Measurements from ENCODE around the gene PXDN. TPM values are rescaled to one million over a fixed set of nuclear protein-coding genes. Genes with fewer than 3 reads are reported as not detected.

PXDN gene
- total RNA-seq, 4 donors from 2014 or later: 26.6 to 254 (median 59.8) TPM

DNA sequence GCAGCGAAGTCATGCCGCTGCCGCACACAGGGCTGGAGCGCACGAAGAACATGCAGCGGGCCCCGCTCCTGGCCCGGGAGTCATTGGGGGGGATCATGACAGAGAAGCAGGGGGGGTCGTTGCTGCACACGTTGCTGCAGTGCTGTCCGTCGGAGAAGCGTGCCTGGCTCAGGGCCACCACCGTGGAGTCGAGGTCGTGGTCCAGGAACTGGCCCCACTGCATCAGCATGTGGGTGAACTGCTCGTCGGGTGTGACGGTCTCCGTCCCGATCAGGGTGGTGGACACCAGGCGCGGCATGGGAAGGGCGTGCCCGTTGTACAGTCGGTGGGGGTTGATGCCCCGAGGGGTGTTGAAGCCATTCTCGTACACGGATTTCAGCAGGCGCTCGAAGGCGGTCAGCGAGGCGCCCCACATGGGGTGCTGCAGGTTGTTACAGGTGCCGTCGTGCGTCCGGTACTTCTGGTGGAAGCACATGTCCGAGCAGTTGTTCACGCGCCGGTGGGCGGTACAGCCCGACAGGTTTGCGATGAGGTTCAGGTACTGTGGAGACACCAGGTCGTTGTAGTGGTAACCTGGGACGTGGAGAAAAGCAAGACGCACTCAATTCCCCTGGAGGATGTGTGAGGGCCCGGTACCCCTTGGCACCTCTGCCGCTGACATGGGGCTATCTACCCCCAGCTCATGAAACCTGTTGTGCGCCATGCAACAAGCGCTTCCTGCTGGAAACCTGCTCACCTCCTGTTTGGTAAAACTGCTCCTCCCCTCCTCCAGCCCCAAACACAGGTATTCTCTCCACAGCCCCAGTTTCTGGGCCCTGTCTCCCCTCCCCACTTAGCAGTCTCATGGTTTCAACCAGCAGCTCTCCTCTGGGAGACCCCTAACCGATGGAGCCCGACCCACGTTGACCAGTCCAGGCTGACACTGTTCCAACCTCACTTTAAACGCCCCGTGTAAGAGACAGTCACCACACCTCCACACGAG, 94.9 kb downstream of the PXDN start:
- intact Hi-C loops (cut with DNase I; ENCODE audit: low total_unique reads): no loop called here
- Histone ChIP-seq H3K27me3 (no peaks in the 10 kb centered on the region), H3K9me3 (no peaks in the 10 kb centered on the region), H3K4me3 (no peak overlapping the region), H3K27ac (no peak overlapping the region), H3K36me3 (no peaks in the 10 kb centered on the region), H3K4me1 (peaks cover 0 to 24% of the 10 kb centered on the region in 2 donors)
- no peak for DNase-seq
- TF ChIP-seq POLR2A (IDR thresholded peaks at IDR 0.05): no peak
- TF ChIP-seq, protein P1, sequence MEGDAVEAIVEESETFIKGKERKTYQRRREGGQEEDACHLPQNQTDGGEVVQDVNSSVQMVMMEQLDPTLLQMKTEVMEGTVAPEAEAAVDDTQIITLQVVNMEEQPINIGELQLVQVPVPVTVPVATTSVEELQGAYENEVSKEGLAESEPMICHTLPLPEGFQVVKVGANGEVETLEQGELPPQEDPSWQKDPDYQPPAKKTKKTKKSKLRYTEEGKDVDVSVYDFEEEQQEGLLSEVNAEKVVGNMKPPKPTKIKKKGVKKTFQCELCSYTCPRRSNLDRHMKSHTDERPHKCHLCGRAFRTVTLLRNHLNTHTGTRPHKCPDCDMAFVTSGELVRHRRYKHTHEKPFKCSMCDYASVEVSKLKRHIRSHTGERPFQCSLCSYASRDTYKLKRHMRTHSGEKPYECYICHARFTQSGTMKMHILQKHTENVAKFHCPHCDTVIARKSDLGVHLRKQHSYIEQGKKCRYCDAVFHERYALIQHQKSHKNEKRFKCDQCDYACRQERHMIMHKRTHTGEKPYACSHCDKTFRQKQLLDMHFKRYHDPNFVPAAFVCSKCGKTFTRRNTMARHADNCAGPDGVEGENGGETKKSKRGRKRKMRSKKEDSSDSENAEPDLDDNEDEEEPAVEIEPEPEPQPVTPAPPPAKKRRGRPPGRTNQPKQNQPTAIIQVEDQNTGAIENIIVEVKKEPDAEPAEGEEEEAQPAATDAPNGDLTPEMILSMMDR (IDR thresholded peaks at IDR 0.05): no peak

DNA sequence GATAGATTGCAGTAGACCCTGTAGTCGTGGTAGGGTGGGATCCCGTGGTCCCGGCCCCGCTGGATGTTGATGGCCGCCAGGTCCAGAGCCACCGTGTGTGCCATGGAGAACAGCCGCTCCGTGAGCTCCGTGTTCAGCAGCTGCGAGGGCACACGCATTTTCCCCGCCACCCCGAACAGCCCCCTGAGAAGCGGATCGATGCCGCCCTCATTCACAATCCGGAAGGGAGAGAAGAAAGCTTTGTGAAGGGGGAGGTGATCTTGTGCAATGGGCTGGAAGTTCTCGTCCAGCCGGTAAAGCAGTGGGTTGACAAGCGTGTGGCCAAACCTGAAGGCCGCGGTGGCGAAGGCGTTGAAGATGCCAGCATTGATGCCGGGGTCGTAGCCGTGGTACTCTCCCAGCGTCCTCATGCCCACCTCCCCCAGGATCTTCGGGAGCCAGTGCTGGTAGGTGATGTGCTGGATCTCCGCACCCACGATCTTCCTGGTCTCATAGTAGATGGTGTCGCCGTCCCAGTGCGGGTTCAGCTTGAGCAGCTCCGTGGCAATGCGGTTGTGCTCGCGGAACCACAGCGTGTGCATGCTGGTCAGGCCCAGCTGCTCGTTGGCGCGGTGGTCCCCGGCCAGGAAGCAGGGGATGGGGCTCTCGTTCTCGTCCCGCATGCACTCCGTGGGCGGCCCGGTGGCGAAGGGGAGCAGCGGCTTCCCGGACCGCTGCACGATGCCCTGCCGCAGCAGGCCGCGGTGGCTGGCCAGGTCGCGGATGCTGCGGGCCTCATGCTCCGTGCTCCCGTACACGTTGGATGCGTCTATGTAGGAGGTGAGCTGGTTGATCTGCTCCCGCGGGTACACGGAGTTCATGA, 95.8 kb downstream of the PXDN start:
- DNase-seq: no peak
- Histone ChIP-seq H3K27me3 (no peaks in the 10 kb centered on the region), H3K27ac (no peak overlapping the region), H3K36me3 (no peaks in the 10 kb centered on the region), H3K4me3 (no peak overlapping the region), H3K4me1 (peaks cover 0 to 24% of the 10 kb centered on the region in 2 donors), H3K9me3 (no peaks in the 10 kb centered on the region)
- intact Hi-C loops (cut with DNase I; ENCODE audit: low total_unique reads): no loop called here
- no peak for TF ChIP-seq POLR2A (IDR thresholded peaks at IDR 0.05)
- TF ChIP-seq, protein P1 (IDR thresholded peaks at IDR 0.05): no peak

DNA sequence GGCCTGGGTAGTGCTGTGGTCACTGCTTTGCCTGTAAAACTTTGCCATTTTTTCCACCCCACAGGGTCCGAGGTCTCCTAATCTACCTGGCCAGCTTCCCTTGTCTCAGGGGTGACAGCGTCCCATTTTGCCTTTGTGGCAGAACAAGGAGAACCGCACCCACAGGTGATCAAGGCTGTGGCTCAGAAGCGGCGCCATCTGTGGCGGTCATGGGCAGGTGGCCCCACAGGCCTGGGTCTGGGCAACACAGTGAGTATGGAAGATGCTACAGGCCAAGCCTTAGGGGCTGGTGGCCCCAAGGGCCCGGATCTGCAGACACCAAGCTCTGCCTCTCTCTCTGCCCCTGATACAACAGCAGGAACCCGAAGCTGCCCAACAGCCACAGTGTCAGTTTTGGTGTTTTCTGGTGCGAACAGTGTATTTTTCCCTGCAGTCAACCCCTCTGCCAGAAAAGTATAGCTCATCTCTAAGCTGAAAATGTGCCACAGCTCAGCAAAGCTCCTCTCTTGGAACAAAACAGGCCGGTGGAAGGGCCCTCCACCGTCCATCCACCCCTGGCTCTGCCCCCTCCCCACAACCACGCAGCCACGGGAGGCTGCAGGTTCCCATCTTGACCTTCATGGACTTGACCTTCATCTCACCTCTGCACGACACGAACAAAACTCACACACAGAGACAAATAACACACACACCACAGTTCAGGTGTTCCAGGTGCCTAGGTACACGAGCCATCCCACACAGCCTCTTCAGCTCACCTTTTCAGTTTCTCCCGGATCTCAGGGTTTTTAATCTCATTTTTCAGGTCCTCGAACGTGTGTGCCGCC, 96.7 kb downstream of the PXDN start:
- H3K9me3 ChIP-seq: no peaks in the 10 kb centered on the region
- TF ChIP-seq, protein P1 (IDR thresholded peaks at IDR 0.05): no peak
- TF ChIP-seq POLR2A (IDR thresholded peaks at IDR 0.05): no peak
- H3K4me3 ChIP-seq: no peak overlapping the region
- peaks cover 0 to 16% of the 10 kb centered on the region in 2 donors for H3K4me1 ChIP-seq
- no peaks in the 10 kb centered on the region for H3K36me3 ChIP-seq
- no peak overlapping the region for H3K27ac ChIP-seq
- intact Hi-C loops (cut with DNase I; ENCODE audit: low total_unique reads): no loop called here
- no peaks in the 10 kb centered on the region for H3K27me3 ChIP-seq
- no peak for DNase-seq

DNA sequence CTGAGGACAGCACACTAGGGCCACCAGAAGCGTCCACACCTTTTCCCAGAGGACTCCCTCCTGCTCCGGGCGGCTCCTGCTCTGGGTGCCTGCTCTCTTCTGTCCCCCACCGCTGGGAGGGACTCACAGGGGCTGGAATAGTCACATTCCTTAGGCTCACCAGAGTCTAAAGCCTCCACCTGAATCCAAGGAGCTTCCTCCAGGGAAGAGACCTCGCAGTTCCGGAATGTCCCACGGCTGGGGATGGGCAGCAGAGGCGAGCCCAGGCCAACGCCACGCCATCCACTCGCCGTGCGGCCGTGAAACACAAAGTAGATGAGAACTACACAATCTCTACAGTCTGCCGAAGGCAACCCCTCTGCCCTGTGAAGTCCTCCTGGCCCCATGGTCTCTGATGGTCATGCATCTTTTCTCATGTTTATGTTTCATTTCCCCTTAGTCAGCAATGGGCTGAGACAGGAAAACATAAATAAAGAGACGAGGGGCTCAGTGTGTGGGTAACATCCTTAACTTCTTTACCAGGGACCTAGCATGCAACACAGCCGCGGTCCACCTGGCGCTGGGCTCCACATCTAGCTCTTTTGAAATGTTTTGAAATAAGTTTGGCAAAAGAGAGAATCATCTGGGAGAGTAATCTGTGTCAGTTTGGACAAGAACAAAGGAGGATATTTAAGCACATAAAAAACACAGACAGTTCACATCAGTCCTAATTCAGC, 98.4 kb downstream of the PXDN start:
- Histone ChIP-seq H3K36me3 (no peaks in the 10 kb centered on the region), H3K4me1 (no peaks in the 10 kb centered on the region), H3K27ac (no peak overlapping the region), H3K9me3 (no peaks in the 10 kb centered on the region), H3K4me3 (no peak overlapping the region), H3K27me3 (no peaks in the 10 kb centered on the region)
- intact Hi-C loops (cut with DNase I; ENCODE audit: low total_unique reads): no loop called here
- no peak for DNase-seq
- no peak for TF ChIP-seq POLR2A (IDR thresholded peaks at IDR 0.05)
- TF ChIP-seq, protein P1 (IDR thresholded peaks at IDR 0.05): no peak
